Measurements from ENCODE around the gene ARRB1. TPM values are rescaled to one million over a fixed set of nuclear protein-coding genes. Genes with fewer than 3 reads are reported as not detected.

ARRB1 gene
- total and polyA plus RNA-seq, 9 of the 15 experiments (the other 6 are each of a cell fraction or from before 2014, with no cell fraction given) = 6.6 to 45.4 (median 28.5) TPM

GRCh38 chr11:75399344-75400145 lies 48.1 kb upstream of the ARRB1 start, which contains the start of gene RPS3 (continued):
- TF ChIP-seq ZBTB34 (CRISPR knock-in tag; IDR thresholded peaks at IDR 0.05) (no peak), ATF4 (CRISPR knock-in tag; IDR thresholded peaks at IDR 0.05) (no peak), KLF16 (IDR thresholded peaks at IDR 0.05) (no peak), MTA1 (IDR thresholded peaks at IDR 0.05; ENCODE audit: borderline replicate concordance) (peak; percentile 98), ZNF655 (CRISPR knock-in tag; IDR thresholded peaks at IDR 0.05) (no peak), SRSF1 (IDR thresholded peaks at IDR 0.05; ENCODE audit: low read depth, low read length) (peak; percentile 91; the same call in 1 of the 2 replicates), SLC30A9 (CRISPR knock-in tag; IDR thresholded peaks at IDR 0.05) (no peak), ZNF583 (CRISPR knock-in tag; IDR thresholded peaks at IDR 0.05) (0 out of 2 replicates have a peak, but pooled peaks have one; percentile 46), ILF3 (IDR thresholded peaks at IDR 0.05; ENCODE audit: borderline replicate concordance) (no peak; the same call in 1 of the 2 replicates), ID3 (CRISPR knock-in tag; IDR thresholded peaks at IDR 0.05) (no peak), ID3 (tag; IDR thresholded peaks at IDR 0.05) (peak; percentile 85), ZNF224 (CRISPR knock-in tag; IDR thresholded peaks at IDR 0.05) (no peak), ZNF316 (IDR thresholded peaks at IDR 0.05) (no peak), SIN3B (IDR thresholded peaks at IDR 0.05; ENCODE audit: low read depth) (peak; percentile 84; the same call in 1 of the 2 replicates), AFF4 (CRISPR knock-in tag; IDR thresholded peaks at IDR 0.05) (peak; percentile 98), MLX (CRISPR knock-in tag; conservative IDR thresholded peaks at IDR 0.05) (no peak)
